ENCODE measurements around the gene RPSA.
"Not testable (repeated sequence)": the region's sequence is repeated elsewhere in the genome, so short reads cannot be mapped to it uniquely, and the experiment has no call there.

RPSA gene

GRCh38 chr3:39390181-39390580, 16.3 kb upstream of the RPSA start:
- no peak for DNase-seq

- no peak for DNase-seq
These were observed 9.8 kb upstream of the RPSA start for GRCh38 chr3:39396690-39397089.

GRCh38 chr3:39398700-39399099, 7.8 kb upstream of the RPSA start:
- DNase-seq, result no peak

DNA sequence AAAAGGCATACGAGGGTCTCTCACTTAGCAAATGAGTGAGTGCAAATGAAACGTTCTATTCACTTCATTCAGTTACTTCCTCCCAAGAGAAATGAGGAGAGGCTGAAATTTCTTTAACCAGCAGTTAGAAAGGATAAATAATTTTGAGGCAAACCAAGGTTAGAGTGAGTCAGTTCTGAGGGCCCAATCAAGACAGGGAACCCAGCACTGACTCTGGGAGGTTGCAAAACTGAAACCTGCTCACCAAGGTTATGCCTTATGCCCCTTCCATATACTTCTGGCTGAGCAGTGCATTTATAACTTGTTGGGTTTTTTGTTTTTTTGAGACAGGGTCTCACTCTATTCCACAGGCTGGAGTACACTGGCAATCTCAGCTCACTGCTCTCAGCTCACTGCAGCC, 4.5 kb upstream of the RPSA start:
- no peak for DNase-seq

DNA sequence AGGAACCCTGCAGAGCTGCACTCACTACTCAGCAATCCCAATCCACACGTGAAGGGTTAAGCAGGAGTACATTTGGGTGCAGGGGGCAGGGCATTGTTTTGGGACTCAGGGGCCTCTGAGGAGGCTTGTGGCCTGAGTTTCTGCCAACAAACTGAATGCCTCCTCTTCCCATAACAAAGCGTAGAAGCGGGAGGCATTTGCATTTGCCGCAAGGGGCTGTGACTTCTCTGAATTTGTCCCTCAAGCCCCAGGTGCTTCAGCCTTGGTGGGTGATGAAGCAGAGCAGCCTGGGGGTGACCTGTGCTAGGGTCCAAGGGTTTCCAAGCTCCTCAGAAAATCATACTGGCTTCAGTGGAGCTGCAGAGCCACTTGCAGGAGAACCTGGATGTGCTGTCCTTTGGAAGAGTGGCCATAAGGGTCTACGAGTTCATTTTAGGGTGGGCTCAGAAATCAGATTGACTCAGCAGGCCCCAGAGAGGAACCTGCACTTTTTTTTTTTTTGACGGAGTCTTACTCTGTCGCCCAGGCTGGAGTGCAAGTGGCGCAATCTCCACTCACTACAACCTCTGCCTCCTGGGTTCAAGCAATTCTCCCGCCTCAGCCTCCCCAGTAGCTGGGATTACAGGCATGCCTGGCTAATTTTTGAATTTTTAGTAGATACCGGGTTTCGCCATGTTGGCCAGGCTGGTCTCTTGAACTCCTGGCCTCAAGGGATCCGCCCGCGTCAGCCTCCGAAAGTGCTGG, 1.4 kb upstream of the RPSA start:
- no peak for DNase-seq

GRCh38 chr3:39405687-39406367, 693 bp upstream of the RPSA start:
- DNase-seq, result no peak

DNA sequence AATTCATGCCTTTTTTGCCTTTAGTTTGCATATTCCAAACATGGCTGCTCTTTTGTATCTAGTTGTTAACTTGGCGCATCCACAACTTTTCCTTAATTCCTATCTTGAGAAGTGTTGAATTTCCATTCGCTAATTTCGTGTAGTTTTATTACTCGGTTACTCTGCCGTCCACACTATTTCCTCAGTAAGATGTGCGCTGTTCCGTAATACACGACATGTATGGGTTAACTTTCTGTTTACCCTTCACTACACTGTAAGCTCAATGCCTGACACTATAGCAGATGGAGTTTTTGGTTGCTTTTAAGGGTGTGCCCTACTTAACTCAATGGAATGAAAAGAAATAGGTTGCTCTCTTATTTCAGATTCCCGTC, 724 bp downstream of the RPSA start:
- no peak for DNase-seq

DNA sequence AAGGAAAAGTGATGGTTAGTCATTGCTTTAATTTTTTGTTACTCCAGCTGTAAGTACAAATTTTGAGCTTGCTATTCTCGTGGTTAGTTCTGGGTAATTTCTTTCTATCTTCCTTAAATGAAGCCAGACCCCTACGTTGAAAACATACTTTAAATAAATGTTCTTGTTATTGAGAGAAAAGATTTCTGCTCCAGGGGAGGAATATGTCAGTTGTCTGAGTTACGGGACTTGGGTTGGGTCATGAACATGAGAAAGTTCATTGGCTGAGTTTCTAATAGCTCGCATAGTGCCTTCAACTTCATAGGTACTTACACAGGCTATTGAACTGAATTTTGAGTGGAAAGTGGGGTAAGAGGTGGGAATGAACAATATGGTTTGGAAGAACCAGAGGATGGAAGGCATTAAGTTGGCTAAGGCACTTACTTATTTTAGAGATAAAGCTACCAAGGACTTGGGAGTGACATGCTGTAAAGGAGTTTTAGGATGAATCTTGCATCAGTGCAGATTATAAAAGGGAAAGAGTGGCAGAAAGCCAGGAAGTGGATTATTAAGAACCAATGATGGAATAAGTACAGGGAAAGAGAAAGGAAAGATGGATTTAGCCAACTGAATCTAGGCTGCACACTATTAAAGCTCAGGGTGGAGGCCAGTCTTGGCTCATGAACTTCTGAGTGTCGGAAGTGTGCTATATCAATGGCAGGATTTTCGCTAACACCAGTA, 1.4 kb downstream of the RPSA start:
- no peak for DNase-seq

DNA sequence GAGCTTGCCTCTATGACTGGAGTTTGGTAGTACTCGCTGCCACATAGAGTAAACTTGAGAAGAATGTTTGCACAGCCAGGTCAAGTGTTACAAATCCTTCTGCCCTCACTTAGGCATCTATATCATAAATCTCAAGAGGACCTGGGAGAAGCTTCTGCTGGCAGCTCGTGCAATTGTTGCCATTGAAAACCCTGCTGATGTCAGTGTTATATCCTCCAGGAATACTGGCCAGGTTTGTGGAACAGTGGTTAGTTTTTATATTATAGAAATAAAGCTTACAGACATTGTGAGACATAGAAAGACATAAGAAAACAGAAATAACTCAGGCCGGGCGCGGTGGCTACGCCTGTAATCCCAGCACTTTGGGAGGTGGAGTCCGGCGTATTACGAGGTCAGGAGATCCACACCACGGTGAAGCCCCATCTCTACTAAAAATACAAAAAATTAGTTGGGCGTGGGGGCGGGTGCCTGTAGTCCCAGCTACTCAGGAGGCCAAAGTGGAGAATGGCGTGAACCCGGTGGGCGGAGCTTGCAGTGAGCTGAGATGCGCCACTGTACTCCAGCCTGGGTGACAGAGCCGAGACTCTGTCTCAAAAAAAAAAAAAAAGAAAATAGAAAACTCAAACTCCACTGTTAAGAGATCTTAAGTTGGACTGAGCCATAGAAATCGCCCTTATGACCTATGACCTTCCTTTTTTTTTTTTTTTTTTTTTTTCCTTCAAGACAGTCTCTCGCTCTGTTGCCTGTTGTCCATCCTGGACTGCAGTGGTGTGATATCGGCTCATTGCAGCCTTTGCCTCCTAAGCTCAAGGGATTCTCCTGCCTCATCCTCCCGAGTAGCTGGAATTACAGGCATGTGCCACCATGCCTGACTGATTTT, 2.2 kb downstream of the RPSA start:
- no peak for DNase-seq

GRCh38 chr3:39409514-39410136, 3.1 kb downstream of the RPSA start:
- no peak for DNase-seq

GRCh38 chr3:39410893-39411292, 4.4 kb downstream of the RPSA start:
- DNase-seq, result no peak

GRCh38 chr3:39412668-39413260, 6.2 kb downstream of the RPSA start:
- no peak for DNase-seq

GRCh38 chr3:39413691-39414420, 7.3 kb downstream of the RPSA start:
- no peak for DNase-seq

GRCh38 chr3:39414421-39414907, 7.9 kb downstream of the RPSA start:
- DNase-seq, result no peak

DNA sequence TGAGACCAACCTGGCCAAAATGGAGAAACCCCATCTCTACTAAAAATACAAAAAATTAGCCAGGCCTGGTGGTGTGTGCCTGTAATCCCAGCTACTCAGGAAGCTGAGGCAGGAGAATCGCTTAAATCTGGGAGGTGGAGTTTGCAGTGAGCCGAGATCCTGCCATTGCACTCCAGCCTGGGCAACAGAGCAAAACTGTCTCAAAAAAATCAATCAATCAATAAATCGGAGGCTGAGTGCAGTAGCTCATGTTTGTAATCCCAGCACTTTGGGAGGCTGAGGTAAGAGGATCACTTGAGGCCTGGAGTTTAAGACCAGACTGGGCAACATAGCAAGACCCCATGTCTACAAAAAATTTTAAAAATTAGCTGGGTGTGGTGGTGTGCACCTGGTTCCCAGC, 8.8 kb downstream of the RPSA start:
- not testable (repeated sequence) for DNase-seq

DNA sequence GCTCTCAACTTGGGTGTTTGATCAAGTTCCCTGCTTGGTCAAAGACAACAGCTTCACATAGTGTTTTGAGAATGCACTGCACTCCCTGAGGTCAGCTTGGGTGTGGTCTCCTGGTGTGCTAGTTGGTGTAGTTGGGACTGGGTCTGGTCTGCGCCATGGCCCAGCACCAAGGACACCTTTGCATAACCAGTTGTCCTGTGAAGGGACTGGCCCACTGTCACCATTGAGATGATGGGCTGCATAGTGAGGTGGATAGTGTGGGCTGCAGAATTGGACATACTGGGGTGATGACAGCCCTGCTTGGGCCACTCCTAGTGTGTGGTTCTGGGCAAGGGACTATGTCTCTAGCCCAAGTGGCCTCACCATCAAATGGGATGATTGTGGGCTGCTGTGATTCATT, 9.5 kb downstream of the RPSA start:
- no peak for DNase-seq

- not testable (repeated sequence) for DNase-seq
These were observed 10.5 kb downstream of the RPSA start for GRCh38 chr3:39416998-39417397.

DNA sequence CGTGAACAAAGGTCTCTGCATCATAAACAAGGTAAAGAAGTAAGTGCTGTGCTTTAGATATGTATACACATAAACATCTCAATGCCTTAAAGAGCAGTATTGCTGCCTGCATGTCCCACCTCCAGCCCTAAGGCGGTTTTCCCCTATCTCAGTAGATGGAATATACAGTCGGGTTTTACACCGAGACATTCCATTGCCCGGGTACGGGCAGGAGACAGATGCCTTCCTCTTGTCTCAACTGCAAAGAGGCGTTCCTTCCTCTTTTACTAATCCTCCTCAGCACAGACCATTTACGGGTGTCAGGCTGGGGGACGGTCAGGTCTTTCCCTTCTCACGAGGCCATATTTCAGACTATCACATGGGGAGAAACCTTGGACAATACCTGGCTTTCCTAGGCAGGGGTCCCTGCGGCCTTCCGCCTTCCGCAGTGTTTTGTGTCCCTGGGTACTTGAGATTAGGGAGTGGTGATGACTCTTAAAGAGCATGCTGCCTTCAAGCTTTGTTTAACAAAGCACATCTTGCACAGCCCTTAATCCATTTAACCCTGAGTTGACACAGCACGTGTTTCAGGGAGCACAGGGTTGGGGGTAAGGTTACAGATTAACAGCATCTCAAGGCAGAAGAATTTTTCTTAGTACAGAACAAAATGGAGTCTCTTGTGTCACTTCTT, 12.2 kb downstream of the RPSA start:
- not testable (repeated sequence) for DNase-seq

DNA sequence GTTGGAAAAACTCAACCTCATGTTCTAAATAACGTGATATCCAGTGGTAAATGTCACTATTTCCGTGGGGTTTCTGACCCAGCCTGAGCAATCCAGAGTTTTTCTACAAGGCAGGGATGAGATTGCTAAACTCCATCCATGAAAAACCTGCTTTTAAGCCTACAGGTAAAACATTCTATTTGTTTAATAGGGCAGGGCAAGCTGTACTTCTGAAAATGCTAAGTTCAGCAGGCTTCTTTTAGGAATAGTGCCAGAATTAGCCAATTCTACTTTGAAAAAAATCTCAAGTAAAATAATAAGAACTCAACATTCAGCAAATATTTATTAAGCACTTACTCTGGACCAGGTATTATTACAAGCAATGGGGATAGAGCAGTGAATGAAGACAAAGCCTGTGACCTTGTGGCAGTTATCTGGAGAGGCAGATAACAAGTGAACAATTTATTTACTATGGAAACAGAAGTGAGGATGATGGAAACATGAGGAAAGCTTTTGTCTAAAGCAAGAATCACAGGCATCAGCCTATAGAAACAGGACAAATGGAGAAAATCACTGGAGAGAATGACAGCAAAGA, 13.3 kb downstream of the RPSA start:
- DNase-seq, result no peak

DNA sequence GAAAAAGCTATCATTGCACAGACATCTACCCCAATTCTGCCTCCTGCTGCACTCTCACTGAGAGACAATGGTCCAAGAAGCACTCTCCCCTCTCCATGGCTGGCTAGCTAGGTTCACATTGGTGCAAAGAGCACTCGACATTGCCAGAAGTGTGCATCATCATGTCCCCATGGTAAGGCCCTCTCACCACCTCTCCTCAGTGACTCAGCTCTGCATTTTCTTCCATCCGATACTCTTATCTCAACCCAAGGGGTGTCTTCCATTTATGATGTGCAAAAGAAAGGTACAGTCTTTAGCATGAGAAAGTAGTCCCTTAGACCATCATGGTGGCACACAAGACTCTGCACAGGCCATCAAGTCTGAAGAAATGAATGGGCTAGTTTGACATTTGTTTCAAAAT, 14.0 kb downstream of the RPSA start:
- DNase-seq, result no peak

Data from activated T-cell treated with anti-CD3 and anti-CD28 coated beads, Interleukin-2, amount 50 U/mL, for 1 hour (primary cell).